Progenitor cell of endocrine pancreas (in vitro differentiated cells): ENCODE measurements around the gene CHRNA4. TPM values are rescaled to one million over a fixed set of nuclear protein-coding genes. Genes with fewer than 3 reads are reported as not detected.
A peak's percentile ranks its signal among the peaks of the same experiment; 100 is the strongest.

Experiments
- DNase-seq: peaks from one replicate; pipeline ENCODE4 v3.0.0; 2021; ENCODE audit warnings: low spot score; ENCODE audit not compliant: unreplicated experiment
- H3K27ac Mint-ChIP-seq: 2 replicates; pipeline ENCODE4 v1.8.0; 2021; ENCODE audit warnings: mild to moderate bottlenecking, moderate library complexity, mixed read lengths
- H3K27me3 Mint-ChIP-seq: 2 replicates; pipeline ENCODE4 v1.8.0; 2021; ENCODE audit warnings: mixed read lengths
- H3K36me3 Mint-ChIP-seq: 2 replicates; pipeline ENCODE4 v1.8.0; 2022; ENCODE audit warnings: mixed read lengths; ENCODE audit not compliant: insufficient read depth
- H3K4me1 Mint-ChIP-seq: 2 replicates; pipeline ENCODE4 v1.8.0; 2021; ENCODE audit warnings: low read depth, mixed read lengths
- H3K4me3 Mint-ChIP-seq: 2 replicates; pipeline ENCODE4 v1.8.0; 2021; ENCODE audit warnings: low read depth, mild to moderate bottlenecking, moderate library complexity, mixed read lengths
- H3K9me3 Mint-ChIP-seq: 2 replicates; pipeline ENCODE4 v1.8.0; 2021; ENCODE audit warnings: low read depth, mixed read lengths
- CTCF ChIP-seq: fragments of 200-600 bp; sonication (generic); IDR thresholded peaks from one replicate; pipeline ENCODE4 v1.5.0; 2021; ENCODE audit warnings: antibody characterized with exemption, mild to moderate bottlenecking; ENCODE audit not compliant: unreplicated experiment
- total RNA-seq: library from RNA; stranded (reverse); gene quantifications from 2 replicates; pipeline ENCODE4 v1.2.1, GENCODE V29; 2021

The CHRNA4 gene
- total RNA-seq, 1 donor from 2014 or later: 0.43 TPM

GRCh38 chr20:63363013-63363957 is 2.1 kb upstream of the CHRNA4 start:
- Mint-ChIP-seq H3K27me3 (peaks cover 20% of the 10 kb centered on the region), H3K9me3 (no peaks in the 10 kb centered on the region), H3K36me3 (no peaks in the 10 kb centered on the region), H3K27ac (no peak overlapping the region), H3K4me1 (peaks cover 8% of the 10 kb centered on the region), H3K4me3 (no peak overlapping the region)
- no peak for DNase-seq
- TF ChIP-seq CTCF: no peak

- no peak for DNase-seq
- no peaks in the 10 kb centered on the region for H3K9me3 Mint-ChIP-seq
- peak overlapping the region; percentile 21 for H3K4me3 Mint-ChIP-seq
- TF ChIP-seq CTCF: no peak
- no peaks in the 10 kb centered on the region for H3K36me3 Mint-ChIP-seq
- no peak overlapping the region for H3K27ac Mint-ChIP-seq
- peaks cover 20% of the 10 kb centered on the region for H3K27me3 Mint-ChIP-seq
- peaks cover 8% of the 10 kb centered on the region for H3K4me1 Mint-ChIP-seq
Measured at GRCh38 chr20:63362436-63363009, 1.4 kb upstream of the CHRNA4 start.

- no peak overlapping the region for H3K27ac Mint-ChIP-seq
- H3K4me3 Mint-ChIP-seq: no peak overlapping the region
- H3K36me3 Mint-ChIP-seq: no peaks in the 10 kb centered on the region
- peaks cover 20% of the 10 kb centered on the region for H3K27me3 Mint-ChIP-seq
- H3K9me3 Mint-ChIP-seq: no peaks in the 10 kb centered on the region
- H3K4me1 Mint-ChIP-seq: peaks cover 8% of the 10 kb centered on the region
- no peak for DNase-seq
- no peak for TF ChIP-seq CTCF
Measured at GRCh38 chr20:63361519-63362435, 628 bp upstream of the CHRNA4 start.

- no peak for DNase-seq
- Mint-ChIP-seq H3K27ac (peak overlapping the region; percentile 37), H3K9me3 (no peaks in the 10 kb centered on the region), H3K36me3 (no peaks in the 10 kb centered on the region), H3K4me1 (peaks cover 8% of the 10 kb centered on the region), H3K4me3 (no peak overlapping the region), H3K27me3 (peaks cover 20% of the 10 kb centered on the region)
- no peak for TF ChIP-seq CTCF
Measured at GRCh38 chr20:63359937-63360849, 956 bp downstream of the CHRNA4 start.
